Cerebellar cortex (tissue), 1 donor: ENCODE results near the gene NACAD.
A peak's percentile ranks its signal among the peaks of the same experiment; 100 is the strongest.
"Not testable (repeated sequence)": the region's sequence is repeated elsewhere in the genome, so short reads cannot be mapped to it uniquely, and the experiment has no call there.

Experiments used
- DNase-seq: peaks from one replicate; pipeline ENCODE4 v3.0.0-alpha.2; 2015; ENCODE audit warnings: low spot score

The NACAD gene

DNA sequence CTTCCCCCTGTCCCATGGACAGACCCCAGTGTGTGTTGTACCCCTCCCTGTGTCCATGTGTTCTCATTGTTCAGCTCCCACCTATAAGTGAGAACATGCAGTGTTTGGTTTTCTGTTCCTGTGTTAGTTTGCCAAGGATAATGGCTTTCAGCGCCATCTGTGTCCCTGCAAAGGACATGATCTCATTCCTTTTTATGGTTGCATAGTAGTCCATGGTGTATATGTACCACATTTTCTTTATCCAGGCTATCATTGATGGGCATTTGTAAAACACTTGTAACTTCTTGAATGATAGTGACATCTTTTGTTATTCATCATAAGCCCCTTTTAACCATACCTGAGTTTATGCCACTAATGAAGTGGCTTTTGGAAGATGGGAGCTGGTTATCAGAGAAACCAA lies 25.5 kb upstream of the NACAD start:
- DNase-seq, result not testable (repeated sequence)

DNA sequence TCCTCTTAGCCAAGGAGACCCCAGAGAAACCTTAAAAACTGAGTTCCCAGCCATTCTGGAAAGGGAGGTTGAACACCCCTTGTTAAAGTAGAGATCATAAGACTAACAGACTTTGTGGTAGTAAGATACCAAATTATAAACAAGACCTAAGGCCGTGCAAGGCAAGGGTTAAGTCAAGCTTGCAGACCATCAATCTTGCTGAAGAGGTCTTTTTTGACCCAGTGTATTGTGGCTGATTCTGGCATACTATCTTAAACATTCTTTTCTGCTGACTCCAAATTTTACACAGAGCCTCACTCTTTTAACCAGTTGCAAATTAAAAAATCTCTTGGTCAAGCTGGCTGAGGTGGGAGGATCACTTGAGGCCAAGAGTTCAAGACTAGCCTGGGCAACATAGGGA lies 23.9 kb upstream of the NACAD start:
- DNase-seq, result no peak

DNA sequence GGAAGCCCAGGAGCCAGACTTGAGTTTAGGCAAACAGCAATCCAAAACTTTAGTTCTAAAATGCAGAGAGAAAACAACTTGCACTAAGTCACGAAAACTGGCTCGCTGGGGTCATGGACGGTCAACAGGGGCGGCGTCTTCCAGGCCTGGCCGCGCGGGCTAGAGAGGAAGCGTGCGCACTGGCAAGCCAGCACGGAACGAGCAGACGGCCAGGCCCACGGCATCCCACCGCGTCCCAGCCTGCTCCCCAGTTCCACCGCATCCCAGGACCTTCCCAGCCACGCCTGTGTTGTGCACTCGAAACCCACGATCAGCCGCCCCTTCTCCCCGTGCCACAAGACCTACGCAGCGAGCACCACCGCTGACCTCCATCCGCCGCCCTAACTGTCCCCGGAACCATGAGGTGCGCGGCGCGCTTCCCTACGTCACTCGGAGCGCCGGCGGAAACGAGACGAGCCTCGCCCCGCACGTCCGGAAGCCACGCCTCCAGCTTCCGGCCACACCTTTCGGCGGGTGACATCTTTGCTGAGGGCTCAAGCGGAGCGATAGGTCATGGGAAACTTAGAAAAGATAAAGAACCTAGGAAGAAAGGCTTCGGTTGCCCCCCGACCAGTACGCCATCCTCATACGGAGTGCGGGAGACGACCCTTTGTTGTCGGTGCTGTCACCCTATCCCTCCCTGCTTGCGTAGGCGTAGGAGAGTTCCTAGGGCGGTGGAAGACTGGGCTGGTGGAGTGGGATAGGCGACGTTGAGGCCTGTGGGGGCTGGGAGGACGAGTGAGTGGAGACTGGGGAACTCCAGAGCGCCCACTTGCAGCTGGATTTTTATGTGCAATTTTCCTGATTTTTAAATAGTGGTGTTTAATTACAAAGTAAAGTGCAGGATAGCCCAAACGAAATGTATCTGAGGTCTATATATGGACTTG lies 22.8 kb upstream of the NACAD start, which contains the start of gene TBRG4:
Gene TBRG4, minus strand, starts transcription at position 400 of the 926 bp plus-strand sequence. CDS start 2,460 bp downstream, outside the sequence.
- DNase-seq, result peak; percentile 93

DNA sequence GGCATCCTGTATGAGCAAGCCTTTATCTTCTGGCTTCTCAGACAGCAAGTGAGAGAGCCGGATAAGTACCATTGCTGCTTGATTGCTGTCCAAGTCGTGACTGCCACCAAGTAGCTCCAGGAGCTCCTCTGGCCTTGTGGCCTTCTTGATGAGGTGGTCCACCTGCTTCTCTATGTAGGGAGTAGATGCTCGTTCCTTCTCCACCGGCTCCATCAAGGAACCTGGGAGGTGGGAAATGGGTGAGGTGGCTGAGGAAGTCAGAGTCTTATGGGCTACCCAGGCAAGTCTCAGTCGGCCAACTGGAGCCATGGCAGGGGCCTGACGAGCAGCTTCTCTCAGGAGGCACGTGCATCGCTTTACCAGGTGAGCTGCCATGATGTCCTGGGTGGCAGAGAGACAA lies 20.1 kb upstream of the NACAD start:
- no peak for DNase-seq

DNA sequence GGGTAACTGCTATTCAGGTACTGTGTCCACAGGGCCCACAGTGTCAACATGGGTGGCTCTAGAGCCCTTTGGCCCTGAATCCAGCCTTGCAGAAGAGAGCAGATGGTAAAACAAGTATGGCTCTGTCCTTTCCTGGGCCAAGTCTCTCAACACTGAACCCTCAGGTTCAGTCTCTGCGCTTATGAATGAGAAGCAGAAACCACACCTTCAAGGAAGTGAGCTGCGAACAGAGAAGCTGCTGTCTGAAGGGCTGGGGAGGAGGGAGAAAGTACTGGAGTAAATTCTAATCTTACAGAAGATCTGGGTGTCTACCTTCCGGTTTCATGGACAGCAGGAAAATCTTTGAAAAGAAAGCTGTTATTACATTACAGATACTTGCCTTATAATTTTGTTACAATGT lies 18.6 kb upstream of the NACAD start:
- no peak for DNase-seq

DNA sequence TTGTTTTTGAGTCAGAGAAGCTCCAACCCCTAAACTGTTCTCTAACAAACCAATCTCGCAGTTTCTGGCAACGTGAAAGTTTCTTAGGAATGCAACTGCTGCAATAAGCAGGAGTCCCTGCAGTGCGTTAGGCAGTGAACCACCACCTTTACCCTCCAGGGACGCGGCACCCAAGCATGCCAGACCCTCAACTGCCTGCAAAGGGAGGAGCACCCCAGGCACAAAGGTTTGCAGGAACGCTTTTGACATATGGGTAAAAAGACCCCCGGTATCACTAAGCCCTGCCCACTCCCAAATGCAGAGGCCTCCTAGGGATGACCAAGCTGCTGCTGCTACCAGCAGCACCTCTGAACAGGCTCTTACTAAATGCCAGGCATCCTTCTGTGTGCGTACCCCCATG lies 18.1 kb upstream of the NACAD start:
- DNase-seq, result no peak

DNA sequence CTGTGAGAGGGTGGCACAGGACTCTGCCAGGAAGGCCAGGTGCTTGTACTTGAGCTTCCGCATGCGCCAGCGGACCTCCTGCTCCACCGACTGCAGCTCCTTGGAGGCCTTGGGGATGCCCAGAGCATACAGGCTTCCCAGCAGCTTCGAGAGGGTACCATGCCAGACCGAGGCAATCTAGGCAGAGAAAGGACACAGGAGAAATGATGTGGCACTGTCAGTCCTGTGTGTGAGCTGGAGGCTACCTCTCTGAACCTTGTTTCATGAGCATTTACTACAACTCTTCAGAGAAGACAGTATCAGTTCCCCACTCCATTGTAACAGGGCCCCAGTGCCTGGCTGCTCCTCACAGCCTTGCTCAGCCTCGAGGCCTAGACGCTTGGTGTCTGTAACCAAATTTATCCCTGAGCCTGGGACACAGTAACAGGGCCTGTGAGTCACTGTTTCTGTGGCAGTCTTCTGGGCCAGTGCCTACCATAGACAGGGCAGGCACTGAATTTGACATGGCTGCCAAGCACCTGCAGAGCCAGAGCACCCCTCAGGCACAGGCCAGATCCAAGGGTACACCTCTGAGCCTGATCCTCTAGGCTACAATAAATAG lies 16.9 kb upstream of the NACAD start:
- no peak for DNase-seq

DNA sequence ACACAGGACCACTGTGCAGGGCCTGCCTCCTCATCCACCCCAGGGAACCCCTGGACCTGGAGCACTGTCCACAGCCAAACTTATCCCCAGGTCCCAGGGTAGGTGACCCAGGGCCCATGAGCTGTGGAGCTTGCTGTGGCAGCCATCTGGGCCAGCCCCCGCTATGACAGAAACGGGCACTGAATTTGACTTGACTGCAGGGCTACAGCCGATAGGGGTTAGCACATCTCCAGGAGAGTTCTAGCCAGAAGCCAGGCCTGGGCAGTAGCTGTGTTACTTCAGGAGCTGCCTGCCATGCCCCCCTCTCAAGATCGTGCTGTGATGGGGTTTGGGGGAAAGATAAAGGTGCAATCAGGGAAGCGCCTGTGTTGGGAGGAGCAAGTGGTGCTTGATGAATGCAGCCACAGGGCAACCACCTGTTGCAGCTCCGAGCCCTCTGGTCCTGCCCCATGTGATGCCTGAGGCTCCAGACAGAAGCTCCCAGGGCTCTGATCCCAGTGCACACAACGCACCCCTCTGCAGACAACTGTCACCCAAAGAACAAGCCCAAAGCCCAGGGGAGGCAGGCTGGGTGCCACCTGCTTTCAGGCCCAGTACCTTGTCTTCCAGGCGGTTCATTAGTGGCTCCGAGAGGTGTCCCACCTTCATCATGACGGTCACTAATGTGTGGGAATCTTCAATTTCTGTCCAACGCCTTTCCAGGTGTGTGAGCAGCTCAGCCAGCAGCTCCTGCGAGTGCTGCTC lies 16.2 kb upstream of the NACAD start:
- no peak for DNase-seq

DNA sequence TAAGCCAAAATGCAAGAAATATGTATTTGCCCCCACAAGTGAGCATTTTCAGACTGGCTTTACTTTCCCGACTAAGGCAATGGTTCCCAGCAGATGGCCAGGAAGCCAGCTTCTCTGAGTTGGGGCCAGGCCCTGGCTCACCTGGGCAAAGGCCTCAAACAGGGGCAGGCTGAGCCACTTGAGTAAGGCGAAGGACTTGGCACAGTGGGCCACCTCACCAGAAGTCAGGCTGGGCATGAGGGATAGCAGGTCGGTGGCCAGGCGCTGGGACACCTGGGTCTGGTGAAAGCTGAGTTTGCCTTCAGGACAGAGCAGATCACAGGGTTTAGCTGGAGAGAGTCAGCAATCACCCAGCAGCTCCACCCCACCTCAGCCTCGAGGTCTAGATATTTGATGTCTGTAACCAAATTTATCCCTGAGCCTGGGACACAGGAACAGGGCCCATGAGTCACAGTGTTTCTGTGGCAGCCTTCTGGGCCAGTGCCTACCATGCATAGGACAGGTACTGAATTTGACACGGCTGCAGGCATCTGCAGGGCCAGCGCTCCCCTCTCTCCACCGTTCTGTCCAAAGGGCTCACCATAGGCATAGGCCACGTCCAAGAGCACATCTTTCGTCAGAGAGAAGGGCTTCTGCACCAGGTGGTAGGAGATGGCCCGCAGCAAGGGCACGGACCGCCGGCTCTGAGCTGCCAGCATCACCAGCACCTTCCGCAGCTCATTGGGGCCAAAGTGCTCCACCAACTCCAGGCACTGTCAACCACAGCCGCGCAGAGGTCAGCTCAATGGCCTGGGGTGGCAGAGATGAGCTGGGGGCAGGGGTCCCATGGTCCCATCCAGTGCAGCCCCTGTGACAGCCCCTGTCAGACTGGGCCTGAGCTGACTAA lies 15.4 kb upstream of the NACAD start:
- no peak for DNase-seq

DNA sequence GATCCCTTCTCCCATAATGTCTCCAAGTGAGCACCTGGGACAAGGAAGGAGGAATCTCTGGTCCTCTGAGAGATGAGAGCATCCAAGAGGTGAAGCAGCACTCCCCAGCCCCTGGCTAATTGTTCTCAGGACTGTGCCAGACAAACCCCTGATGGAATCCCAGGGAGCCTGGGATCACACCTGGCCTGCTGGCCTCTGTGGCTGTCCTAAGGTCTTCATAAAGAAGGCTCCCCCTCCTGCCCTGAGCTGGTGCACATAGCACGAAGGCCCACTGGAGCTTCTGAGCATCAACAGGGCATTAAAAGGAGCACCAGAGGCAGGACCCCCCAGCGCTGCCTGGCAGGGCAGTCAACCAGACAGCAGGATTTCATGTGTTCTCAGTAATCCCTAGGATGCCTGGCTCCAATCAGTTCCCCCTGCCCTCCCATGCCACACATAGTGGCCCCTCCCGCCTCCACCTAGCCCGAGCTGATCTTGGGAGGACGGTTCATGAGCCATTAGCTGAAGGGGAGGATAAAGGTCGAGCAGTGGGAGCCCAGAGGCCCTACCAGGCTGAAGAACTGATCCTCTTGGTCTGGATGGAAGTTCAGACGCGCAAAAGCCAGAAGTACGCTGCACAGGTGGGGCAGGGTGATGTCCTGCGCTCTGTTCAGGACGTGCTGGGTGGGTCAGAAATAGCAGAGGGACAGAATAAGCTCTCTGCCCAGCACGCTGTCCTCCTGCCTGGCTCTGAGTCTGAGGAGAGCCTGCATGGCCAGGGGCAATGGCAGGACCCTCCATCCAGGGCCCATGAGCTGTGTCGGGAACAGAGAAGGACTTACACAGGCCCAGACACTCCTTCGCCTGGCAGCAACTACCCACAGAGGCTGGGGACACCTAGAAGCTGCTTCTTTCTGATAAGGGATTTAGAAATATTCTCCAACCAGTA lies 14.3 kb upstream of the NACAD start:
- DNase-seq, result no peak

DNA sequence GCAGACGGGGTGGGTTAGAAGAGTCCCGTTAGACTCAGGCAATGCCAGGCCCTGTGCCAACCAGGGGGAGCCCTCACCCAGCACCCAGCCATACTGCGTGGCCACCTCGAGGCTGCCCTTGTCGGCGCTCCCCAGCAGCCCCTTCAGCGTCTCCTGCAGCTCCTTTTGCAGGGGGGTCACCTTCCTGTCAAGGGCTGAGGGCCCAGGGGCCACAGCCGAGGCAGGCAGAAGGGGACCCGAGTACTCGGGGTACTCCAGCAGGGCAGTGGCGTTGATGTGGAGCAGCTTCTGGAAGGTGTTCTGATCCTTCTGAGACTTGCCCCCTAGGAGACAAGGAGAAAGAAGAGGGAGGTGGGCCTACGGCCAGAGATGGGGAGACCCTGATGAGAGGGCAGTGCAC lies 13.0 kb upstream of the NACAD start:
- no peak for DNase-seq

DNA sequence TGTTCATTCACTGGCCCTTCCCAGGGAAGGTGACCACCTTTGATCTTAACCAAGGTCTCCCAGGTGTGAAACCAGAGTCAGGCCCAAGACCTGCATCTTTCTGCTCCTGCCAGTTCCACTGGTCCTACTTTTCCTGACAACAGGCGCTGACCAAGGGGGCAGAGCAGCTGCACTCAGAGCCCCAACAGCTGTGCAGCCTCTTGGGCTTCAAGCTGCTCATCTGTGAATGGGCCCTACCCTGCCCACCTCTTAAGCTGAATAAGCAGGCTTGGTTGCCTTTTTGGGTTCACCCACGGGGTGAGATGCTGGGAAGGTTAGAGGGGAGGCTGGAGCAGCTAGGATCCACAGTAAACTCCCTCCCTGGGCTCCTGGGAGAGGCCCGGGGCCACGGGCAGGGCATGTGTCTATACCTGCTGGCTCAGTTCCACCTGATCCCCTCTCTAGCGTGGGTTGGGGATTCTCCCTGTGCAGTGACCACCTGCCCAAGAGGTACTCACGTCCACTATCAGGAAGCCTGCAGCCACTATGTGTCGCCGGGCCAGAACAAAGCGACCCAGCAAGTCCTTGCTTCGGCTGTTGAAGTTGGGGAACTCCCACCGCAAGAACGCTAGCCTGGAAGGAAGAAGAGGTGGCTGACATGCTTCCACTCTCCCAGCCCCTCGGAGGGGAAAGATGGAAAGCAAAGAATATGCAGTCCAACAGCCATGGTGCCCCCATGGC lies 12.2 kb upstream of the NACAD start:
- DNase-seq, result no peak

DNA sequence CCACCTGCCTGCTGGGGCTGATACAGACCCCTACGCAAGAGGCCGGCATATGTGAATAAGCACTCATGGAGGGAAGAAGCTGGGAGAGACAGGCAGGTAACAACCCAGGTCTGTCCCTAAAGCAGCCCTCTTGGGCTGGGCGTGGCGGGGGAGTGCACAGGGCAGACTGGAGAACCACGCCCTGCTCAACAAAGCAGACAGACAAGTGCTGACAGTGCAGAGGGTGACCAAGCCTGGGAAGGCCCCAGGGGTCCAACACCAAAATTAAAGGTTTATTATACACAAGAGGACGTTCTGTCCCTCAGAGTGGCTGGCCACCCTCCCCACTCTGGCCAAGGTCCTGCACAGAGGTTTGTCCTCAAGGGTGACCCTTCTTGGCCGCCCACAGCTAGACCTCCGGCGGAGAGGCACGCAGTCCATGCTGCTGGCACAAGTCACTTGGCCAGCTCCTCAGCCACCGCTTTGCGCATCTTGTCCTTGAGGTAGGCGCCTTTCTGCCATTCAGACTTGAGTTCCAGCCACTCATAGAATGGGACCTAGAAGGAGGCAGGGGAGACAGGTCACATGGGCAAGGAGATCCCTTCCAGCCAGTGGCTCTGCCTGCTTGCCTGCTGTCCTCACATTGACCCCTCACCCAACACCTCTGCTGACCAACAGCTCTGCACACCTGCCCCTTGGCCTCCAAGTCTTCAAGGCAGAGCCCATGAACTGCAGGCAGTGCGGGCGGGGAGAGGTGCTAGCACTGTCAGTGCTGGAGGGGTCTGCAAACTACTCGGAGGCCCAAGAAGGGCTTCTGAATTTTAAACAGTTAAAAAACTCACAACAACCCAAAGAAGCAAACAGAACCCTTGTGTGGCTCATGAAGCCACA lies 11.4 kb upstream of the NACAD start:
- no peak for DNase-seq

DNA sequence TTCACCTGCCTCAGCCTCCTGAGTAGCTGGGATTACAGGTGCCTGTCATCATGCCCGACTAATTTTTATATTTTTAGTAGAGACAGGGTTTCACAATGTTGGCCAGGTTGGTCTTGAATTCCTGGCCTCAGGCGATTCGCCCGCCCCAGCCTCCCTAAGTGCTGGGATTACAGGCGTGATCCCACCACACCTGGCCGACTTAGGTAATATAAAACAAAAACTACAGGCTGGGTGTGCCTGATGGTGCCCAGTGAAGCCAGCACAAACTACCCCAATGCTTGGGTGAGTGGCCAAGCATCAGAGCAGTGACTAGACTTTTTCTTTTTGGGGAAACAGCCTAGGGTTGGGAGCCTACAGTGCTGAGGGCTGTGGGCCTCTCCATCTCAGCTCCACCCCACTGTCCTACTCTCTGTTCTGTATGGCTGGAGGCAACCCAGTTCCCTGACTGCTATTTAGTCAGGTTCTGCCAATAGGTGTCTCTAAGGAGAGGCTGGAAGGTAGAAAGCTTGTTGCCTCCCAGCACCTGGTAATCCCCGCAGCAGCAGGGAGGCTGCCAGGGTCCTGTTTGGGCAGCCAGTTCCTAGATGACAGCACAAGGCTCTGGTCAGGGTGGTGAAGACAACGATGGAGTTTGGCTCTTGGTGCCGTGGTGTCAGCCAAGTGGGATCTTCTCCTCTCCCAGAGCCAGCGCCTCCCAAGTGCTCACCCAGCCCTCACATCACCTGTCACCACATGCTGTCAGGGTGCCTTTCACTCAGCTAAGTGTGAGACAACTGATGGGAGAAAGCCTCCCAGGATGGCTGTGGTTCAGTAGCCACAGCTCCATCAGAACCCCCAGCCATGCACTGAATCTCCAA lies 10.4 kb upstream of the NACAD start:
- DNase-seq, result no peak

DNA sequence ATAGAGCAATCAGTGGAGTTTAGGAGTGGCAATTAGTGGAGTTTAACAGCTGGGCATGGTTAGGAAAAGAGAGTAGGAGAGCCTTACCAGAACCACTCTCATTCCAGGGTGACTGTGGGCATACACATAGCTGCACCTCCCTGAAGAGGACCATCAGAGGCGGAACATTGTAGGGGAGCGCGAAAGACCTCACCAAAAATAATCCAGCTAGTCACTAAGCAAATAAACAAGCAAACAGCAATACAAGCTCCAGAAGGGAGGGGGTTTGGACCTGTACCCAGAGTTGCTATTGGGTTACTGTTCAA lies 4.1 kb upstream of the NACAD start:
- DNase-seq, result no peak

DNA sequence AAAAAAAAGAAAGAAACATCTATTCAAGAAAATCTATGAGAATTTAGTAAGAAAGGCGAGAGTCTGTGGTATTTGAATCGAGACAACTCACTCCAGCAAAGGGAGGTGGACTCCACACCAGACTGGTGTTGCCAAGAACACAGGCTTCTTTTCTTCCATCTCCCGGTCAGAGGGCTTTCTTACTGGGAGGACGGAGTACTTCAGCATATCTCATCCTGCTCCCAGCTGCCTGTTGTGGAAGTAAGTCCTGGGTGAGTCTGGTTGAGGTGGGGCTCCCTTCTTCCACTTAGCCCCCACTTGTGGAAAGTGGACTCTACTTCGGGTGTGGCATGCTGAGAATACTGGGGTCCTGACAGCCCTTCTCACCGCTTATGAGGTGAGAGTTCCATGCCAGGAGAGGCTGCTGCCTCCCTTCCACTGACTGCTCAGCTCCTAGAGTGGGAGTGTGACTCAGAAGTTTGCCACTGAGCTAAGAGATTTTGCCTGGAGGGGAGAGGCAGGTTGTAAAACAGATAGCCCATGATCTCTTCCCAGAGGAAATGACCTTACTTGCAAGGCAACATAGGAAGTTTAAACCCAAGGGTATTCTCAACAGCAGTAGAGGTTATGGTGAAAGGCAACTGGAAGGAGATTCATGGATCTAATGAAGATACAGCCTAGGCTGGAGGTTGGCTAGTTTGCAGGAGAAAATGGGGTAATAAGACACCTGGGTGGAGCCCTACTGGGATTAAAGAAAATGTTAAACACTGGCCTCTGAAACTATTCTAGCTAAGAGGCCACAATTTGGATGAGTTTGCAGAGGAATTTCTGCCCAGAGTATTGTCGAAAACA lies 3.5 kb upstream of the NACAD start:
- no peak for DNase-seq

DNA sequence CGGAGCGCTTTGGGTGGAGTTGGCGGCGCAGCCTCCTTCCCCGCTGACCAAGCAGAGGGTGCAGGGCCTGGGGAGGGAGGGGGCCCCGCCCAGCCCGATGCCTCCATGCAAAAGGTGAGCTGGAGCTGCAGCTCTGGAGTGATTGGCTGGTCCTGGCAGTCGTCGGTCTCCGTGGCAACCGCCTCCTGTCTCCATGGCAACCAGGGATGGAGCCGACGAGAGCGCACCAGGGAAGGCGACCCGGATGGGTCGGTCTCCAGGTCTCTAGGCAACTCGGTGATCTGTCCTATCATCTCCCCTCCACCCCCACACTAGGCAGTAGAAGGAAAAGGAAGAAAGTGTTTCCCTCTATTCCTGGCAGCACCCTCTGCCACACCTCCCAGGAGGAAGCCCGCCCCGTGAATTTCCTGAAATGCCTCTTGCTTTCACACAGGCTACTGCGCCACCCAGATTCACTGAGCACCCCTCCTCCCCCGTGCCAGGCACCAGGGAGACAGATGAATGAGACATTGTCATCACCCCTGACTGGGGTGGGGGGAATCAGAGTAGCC lies 647 bp upstream of the NACAD start:
- DNase-seq, result peak; percentile 98
